AG04449 (cell line): ENCODE measurements around the gene GFM1.

Experiments used
- CTCF ChIA-PET: fragments of 350-600 bp; formaldehyde crosslinking; extraction: SDS; loops from one replicate; lab custom pipeline; 2021; ENCODE audit warnings: antibody characterized with exemption; lab: Yijun Ruan, JAX
- POLR2A ChIA-PET: fragments of 400-600, 350-600 bp; formaldehyde crosslinking; extraction: SDS; loops from one replicate; lab custom pipeline; 2020; ENCODE audit warnings: antibody characterized with exemption, inconsistent platforms; lab: Yijun Ruan, JAX
- DNase-seq: peaks from one replicate; pipeline ENCODE4 v3.0.0-alpha.2; 2010; ENCODE audit warnings: low read depth, low spot score
- H3K4me3 ChIP-seq: 2 replicates; pipeline ENCODE4 v1.5.1; 2011; ENCODE audit warnings: low read depth, mild to moderate bottlenecking, control low read depth, low read length
- TF ChIP-seq, protein P1 (sequence below): IDR thresholded peaks from one replicate; pipeline ENCODE4 v1.5.1; 2011; ENCODE audit warnings: mild to moderate bottlenecking, moderate library complexity, low read length, control low read depth, inconsistent platforms; ENCODE audit not compliant: insufficient read depth; ENCODE audit errors: missing control alignments

GFM1 gene

DNA sequence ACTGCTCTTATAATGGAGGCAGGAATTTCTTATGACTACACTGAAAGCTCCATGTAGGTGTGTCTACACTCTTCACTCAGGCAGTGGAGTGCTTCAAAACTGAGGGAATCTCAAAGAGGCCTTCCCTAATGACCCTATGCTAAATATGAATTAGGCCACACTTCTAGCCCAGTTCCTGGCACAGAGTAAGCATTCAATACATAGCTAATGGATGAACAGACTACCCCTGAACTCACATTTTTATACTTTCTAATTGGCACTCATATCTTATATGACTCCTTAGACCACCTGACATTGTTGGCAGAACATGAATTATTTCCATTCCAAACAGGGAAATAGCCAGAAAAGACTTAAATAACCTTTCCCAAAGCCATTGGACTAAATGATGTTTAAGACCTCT is 84.5 kb downstream of the GFM1 start:
- TF ChIP-seq, protein P1, sequence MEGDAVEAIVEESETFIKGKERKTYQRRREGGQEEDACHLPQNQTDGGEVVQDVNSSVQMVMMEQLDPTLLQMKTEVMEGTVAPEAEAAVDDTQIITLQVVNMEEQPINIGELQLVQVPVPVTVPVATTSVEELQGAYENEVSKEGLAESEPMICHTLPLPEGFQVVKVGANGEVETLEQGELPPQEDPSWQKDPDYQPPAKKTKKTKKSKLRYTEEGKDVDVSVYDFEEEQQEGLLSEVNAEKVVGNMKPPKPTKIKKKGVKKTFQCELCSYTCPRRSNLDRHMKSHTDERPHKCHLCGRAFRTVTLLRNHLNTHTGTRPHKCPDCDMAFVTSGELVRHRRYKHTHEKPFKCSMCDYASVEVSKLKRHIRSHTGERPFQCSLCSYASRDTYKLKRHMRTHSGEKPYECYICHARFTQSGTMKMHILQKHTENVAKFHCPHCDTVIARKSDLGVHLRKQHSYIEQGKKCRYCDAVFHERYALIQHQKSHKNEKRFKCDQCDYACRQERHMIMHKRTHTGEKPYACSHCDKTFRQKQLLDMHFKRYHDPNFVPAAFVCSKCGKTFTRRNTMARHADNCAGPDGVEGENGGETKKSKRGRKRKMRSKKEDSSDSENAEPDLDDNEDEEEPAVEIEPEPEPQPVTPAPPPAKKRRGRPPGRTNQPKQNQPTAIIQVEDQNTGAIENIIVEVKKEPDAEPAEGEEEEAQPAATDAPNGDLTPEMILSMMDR = no peak
- no peak for DNase-seq
- H3K4me3 ChIP-seq = no peak overlapping the region
- ChIA-PET CTCF (interaction anchor here (0.7 to 11.2 kb wide), 17 partner anchors 11 to 531 kb away, joined by 3 to 358 read pairs (median 17); partner anchors contain the start of genes LXN and MFSD1), POLR2A (no interaction called here)

DNA sequence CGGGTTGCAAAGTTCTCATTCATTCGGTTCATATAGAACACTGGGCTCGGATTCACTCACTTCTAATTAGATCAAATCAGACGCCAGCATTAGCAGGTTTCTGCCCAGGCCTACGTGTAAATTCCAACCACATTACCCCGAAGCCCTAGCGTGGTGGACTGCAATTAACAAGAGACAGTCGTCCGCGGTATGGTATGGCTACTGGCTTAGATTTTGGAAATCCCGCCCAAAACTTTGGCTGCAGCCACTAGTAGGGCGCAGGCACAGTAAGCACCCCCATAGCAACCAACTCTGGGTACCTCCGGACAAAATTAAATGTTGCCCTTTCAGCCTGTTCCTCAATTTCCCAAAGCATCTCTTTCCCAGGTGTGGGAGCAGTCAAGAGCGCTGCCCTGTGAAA is 87.2 kb downstream of the GFM1 start:
- CTCF ChIA-PET = interaction anchor here (1.2 to 11.2 kb wide), 3 partner anchors 10 to 57 kb away, joined by 3 to 358 read pairs (median 4); no protein-coding TSS in a partner anchor
- DNase-seq = no peak
- TF ChIP-seq, protein P1 = no peak
- POLR2A ChIA-PET = no interaction called here
- H3K4me3 ChIP-seq = peak overlapping the region; percentile 57

DNA sequence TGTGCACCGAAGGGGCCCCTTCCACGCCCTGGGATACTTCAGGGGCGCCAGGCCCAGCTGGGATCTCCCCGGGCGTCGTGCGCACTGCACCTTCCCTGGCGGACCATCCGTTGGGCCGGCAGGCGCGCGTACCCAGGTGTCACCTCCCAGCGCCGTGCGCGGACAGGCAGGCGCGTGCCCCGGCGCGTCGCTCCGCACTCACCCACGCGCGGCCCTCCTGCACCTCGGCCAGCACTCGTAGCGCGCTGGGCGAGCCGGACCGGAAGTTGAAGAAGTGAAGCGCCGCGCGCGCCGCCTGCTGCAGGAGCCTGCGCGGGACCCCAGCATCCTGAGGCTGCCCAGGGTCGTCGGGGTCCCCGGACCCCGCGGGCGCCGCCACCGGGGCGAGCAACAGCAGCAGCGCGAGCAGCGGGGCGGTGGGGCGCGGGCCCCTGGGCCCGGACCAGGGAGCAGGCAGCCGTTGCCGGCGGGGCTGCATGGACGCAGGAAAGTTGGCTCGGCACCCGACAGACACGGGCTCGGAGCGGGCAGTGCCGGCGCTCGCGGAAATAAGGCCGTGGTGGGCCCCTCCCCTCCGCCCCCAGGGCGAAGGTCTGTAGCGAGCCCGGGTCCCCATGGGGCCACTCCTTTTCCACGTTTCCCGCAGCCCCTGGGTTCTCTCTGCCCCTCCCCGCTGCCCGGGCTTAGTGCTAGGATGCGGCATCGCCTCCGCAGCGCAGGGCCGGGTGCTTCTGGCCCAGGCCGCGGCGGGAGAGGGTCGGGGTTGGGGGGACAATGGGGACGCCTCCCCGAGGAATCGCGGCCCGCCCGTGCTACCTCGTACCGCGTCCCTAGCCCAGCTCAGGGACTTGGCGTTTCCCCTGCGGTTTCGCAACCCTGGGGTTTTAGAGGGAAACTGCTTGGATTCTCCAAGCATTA is 87.9 kb downstream of the GFM1 start, which contains the start of gene RARRES1:
Gene RARRES1 (minus strand): TSS at position 520 of the 918 bp plus-strand sequence. CDS start 42 bp downstream, at position 478.
- TF ChIP-seq, protein P1 = peak; percentile 7
- CTCF ChIA-PET = interaction anchor here (1.7 to 11.2 kb wide), 2 partner anchors 14 to 56 kb away, joined by 3 to 358 read pairs; no protein-coding TSS in a partner anchor
- H3K4me3 ChIP-seq = peak within 1 kb of the TSS; percentile 57
- DNase-seq = no peak
- POLR2A ChIA-PET = no interaction called here

DNA sequence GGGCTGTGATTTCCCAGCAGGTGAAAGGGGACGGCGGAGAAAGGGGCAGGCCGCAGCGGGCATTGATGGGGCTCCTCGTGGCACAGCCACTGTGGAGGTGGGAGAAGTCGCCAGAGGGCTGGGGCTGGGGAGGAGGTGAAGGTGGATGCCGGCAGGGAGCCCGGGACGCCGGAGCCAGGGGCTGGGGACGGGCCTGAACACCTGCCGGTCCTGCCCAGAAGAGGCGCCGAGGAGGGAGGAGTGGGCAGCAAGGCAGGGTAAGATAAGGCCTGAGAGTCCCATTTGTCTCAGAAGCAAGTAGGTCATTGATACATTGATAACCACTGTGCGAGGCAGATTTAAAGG is 88.5 kb downstream of the GFM1 start:
- ChIA-PET POLR2A (no interaction called here), CTCF (no interaction called here)
- no peak for DNase-seq
- TF ChIP-seq, protein P1 = no peak
- peak overlapping the region; percentile 57 for H3K4me3 ChIP-seq

DNA sequence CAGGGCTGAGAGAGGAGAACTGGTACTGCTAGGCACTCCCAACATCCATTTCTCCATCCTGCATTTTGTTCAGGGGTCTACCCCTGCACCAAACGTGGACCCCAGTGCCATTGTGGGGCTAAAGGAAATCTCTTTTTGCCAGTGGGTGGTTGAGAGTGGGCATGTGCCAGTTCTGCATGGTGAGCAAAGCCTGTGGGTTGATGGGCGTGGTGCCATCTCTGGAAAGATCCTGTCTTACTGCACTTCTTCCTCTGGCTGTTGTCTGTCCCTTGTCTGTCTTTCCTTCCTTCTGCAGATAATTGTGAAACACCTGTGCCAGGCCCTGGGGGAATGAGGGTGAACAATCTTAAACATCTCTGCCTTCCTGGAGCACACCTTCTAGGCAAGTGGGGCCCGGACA is 89.3 kb downstream of the GFM1 start:
- no peak overlapping the region for H3K4me3 ChIP-seq
- TF ChIP-seq, protein P1 = no peak
- ChIA-PET POLR2A (no interaction called here), CTCF (no interaction called here)
- DNase-seq = no peak
